ENCODE results near the gene SCAMP2.

Gene SCAMP2

DNA sequence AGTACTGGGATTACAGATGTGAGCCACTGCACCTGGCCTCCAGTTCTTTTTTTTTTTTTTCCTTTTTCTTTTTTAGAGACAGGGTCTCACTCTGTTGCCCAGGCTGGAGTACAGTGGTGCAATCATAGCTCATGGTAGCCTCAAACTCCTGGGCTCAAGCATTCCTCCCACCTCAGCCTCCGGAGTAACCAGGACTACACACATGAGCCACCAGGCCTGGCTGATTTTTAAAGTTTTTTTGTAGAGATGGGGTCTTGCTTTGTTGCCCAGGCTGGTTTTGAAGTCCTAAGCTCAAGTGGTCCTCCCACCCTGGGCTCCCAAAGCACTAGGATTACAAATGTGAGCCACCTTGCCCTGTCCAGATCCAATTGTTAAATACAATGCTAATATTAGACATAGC, 16.6 kb downstream of the SCAMP2 start:
- TF ChIP-seq EGR1 (IDR thresholded peaks at IDR 0.05): no peak
- TF ChIP-seq, protein P1, sequence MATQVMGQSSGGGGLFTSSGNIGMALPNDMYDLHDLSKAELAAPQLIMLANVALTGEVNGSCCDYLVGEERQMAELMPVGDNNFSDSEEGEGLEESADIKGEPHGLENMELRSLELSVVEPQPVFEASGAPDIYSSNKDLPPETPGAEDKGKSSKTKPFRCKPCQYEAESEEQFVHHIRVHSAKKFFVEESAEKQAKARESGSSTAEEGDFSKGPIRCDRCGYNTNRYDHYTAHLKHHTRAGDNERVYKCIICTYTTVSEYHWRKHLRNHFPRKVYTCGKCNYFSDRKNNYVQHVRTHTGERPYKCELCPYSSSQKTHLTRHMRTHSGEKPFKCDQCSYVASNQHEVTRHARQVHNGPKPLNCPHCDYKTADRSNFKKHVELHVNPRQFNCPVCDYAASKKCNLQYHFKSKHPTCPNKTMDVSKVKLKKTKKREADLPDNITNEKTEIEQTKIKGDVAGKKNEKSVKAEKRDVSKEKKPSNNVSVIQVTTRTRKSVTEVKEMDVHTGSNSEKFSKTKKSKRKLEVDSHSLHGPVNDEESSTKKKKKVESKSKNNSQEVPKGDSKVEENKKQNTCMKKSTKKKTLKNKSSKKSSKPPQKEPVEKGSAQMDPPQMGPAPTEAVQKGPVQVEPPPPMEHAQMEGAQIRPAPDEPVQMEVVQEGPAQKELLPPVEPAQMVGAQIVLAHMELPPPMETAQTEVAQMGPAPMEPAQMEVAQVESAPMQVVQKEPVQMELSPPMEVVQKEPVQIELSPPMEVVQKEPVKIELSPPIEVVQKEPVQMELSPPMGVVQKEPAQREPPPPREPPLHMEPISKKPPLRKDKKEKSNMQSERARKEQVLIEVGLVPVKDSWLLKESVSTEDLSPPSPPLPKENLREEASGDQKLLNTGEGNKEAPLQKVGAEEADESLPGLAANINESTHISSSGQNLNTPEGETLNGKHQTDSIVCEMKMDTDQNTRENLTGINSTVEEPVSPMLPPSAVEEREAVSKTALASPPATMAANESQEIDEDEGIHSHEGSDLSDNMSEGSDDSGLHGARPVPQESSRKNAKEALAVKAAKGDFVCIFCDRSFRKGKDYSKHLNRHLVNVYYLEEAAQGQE (IDR thresholded peaks at IDR 0.05; ENCODE audit: low read depth): no peak

DNA sequence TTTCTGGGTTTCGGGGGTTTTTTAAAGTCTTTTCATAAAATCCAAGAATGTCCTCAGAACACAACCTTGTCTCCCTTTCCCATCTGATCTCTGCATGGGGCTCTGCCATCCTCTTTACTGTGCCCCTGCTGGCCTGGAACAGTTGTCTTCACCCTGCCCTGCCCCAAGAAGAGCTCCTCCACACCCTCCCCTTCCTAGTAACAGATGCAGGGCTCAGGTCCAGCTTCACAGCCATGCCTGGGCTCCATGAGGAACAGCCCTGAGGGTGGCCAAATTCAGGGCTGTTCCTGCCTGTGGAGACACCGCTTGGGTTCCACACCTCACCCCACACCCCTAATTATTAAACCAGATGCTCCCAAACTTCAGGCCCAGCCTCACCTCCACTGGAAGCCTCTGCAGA, 17.3 kb downstream of the SCAMP2 start:
- TF ChIP-seq, protein P2, sequence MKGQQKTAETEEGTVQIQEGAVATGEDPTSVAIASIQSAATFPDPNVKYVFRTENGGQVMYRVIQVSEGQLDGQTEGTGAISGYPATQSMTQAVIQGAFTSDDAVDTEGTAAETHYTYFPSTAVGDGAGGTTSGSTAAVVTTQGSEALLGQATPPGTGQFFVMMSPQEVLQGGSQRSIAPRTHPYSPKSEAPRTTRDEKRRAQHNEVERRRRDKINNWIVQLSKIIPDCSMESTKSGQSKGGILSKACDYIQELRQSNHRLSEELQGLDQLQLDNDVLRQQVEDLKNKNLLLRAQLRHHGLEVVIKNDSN (IDR thresholded peaks at IDR 0.05): no peak
- TF ChIP-seq TCF12 (IDR thresholded peaks at IDR 0.05; ENCODE audit: low read depth) (no peak), EGR1 (IDR thresholded peaks at IDR 0.05) (no peak), FOXM1 (IDR thresholded peaks at IDR 0.05; ENCODE audit: borderline replicate concordance, low read depth) (no peak), EP300 (IDR thresholded peaks at IDR 0.05; ENCODE audit: borderline replicate concordance) (no peak)

- TF ChIP-seq CEBPB (IDR thresholded peaks at IDR 0.05) (no peak), FOXM1 (IDR thresholded peaks at IDR 0.05; ENCODE audit: borderline replicate concordance, low read depth) (no peak), MAX (IDR thresholded peaks at IDR 0.05) (no peak), TAF1 (IDR thresholded peaks at IDR 0.05; ENCODE audit: low read depth) (no peak), RAD21 (IDR thresholded peaks at IDR 0.05; ENCODE audit: low read depth) (no peak)
- TF ChIP-seq, protein P1 (IDR thresholded peaks at IDR 0.05; ENCODE audit: low read depth): no peak
Measured at GRCh38 chr15:74854453-74855022, 18.6 kb downstream of the SCAMP2 start.

DNA sequence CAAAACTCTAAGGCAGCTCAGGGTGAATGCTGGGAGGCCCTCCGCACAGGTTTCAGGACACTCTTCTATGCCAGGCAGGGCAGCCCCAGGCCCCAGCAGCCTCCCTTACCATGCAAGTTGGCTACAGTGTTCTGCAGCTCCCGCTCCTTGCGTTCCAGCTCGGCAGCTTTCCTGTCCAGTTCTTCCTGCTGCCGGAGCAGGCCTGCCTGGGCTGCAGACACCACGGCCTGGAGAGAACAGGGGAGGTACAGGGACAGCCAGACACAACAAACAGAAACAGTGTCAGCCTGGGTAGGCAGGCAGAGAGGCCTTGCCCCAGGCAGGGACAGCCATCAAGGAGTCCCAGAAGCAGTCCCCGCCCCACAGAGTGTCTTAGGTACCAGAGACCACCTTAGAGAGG, 21.2 kb downstream of the SCAMP2 start:
- TF ChIP-seq CEBPB (IDR thresholded peaks at IDR 0.05): no peak
- TF ChIP-seq TAF1 (IDR thresholded peaks at IDR 0.05; ENCODE audit: low read depth): no peak
- no peak for TF ChIP-seq NFIC (IDR thresholded peaks at IDR 0.05)
- TF ChIP-seq EGR1 (IDR thresholded peaks at IDR 0.05): no peak
- TF ChIP-seq YY1 (IDR thresholded peaks at IDR 0.05; ENCODE audit: low read depth): no peak
- no peak for TF ChIP-seq EP300 (IDR thresholded peaks at IDR 0.05; ENCODE audit: borderline replicate concordance)
- TF ChIP-seq ZBTB7A (IDR thresholded peaks at IDR 0.05; ENCODE audit: low read depth): no peak
- TF ChIP-seq, protein P2 (IDR thresholded peaks at IDR 0.05): no peak
- no peak for TF ChIP-seq CREB1 (IDR thresholded peaks at IDR 0.05; ENCODE audit: low read depth)
- no peak for TF ChIP-seq RAD21 (IDR thresholded peaks at IDR 0.05; ENCODE audit: low read depth)
- no peak for TF ChIP-seq TEAD4 (IDR thresholded peaks at IDR 0.05)
- no peak for TF ChIP-seq TCF12 (IDR thresholded peaks at IDR 0.05; ENCODE audit: low read depth)
- TF ChIP-seq MAX (IDR thresholded peaks at IDR 0.05): no peak
- no peak for TF ChIP-seq FOXM1 (IDR thresholded peaks at IDR 0.05; ENCODE audit: borderline replicate concordance, low read depth)
- TF ChIP-seq, protein P1 (IDR thresholded peaks at IDR 0.05; ENCODE audit: low read depth): no peak

- TF ChIP-seq RAD21 (IDR thresholded peaks at IDR 0.05; ENCODE audit: low read depth) (no peak), TAF1 (IDR thresholded peaks at IDR 0.05; ENCODE audit: low read depth) (no peak), MAX (IDR thresholded peaks at IDR 0.05) (no peak), CEBPB (IDR thresholded peaks at IDR 0.05) (no peak), TEAD4 (IDR thresholded peaks at IDR 0.05) (no peak), EP300 (IDR thresholded peaks at IDR 0.05; ENCODE audit: borderline replicate concordance) (no peak), CREB1 (IDR thresholded peaks at IDR 0.05; ENCODE audit: low read depth) (no peak), EGR1 (IDR thresholded peaks at IDR 0.05) (no peak), TCF12 (IDR thresholded peaks at IDR 0.05; ENCODE audit: low read depth) (no peak), ZBTB7A (IDR thresholded peaks at IDR 0.05; ENCODE audit: low read depth) (no peak), NFIC (IDR thresholded peaks at IDR 0.05) (no peak), FOXM1 (IDR thresholded peaks at IDR 0.05; ENCODE audit: borderline replicate concordance, low read depth) (no peak)
- TF ChIP-seq, protein P1 (IDR thresholded peaks at IDR 0.05; ENCODE audit: low read depth): no peak
Measured at GRCh38 chr15:74850393-74850792, 22.8 kb downstream of the SCAMP2 start.

Data from Ishikawa (cell line).